Heart left ventricle (tissue), 11 donors: Measurements from ENCODE around the gene CRELD2. TPM values are rescaled to one million over a fixed set of nuclear protein-coding genes. Genes with fewer than 3 reads are reported as not detected.

ENCODE experiments used
- microRNA-seq, 4 donors: library from miRNA; unstranded; fragments of <30 nt; microRNA quantifications; one replicate each; pipeline versions ENCODE4 to v1.2.0, GENCODE V29; 2017 to 2020
- polyA plus RNA-seq, 2 donors: library from polyadenylated mRNA; stranded (reverse); fragments of 200-250 nt; gene quantifications; one replicate each; pipeline ENCODE4 v1.2.3, GENCODE V29; 2013
- total RNA-seq, 9 donors: library from RNA; depleted of rRNA in 2 of 9; stranded (reverse); fragments of >200 nt in 2 of 9; fragmentation: NEBNext Ultra II Directional in 3 of 9; extraction: Animal tissue kit (Norgen Biotek cat#: 25700) in 3 of 9; gene quantifications; one replicate each; pipeline versions ENCODE4 v1.1.0 to v1.2.4, GENCODE V29; 2016 to 2023
- donor health status: ischemic (EF 13 %, LVEDD 7.1; RV severe dilation, severe dysfunction).
- donor health status: healthy with polysubstance abuse.
- donor health status: DM: no; HTN: yes; CAD: no.
- donor health status: DM: no; HTN: no; CAD: no.
- donor health status: ischemic (EF 25% LVEDD 5.7; RV mildly dilated, moderate dysfunction).
- donor health status: healthy.
- donor health status: DM: yes; HTN: yes; CAD: no.
- donor health status: PGD.
- donor health status: nonischemic (EF 23%, LVEDD 6.1; RV moderate dilation, normal function).

The CRELD2 gene
- total and polyA plus RNA-seq, 11 donors = 15.0 to 70.3 (median 21.6) TPM

Small RNA genes lying within 50 kb of the gene (microRNA-seq; reads per million reads assigned to microRNA genes)
- gene MIR6821 = 0 to 0.77 (median 0.13) reads per million in 4 donors

Other genes starting within 250 kb of the CRELD2 start
- 10 to 100 TPM; 13.9 to 27.0 (median 18.5) TPM for gene BRD1, start 90.8 kb upstream of the CRELD2 start, total RNA-seq
- 10 to 100 TPM; 12.0 TPM for gene BRD1, start 90.8 kb upstream of the CRELD2 start, polyA plus RNA-seq
- gene ZBED4, start 64.8 kb upstream of the CRELD2 start, total RNA-seq = 1 to 10 TPM; 2.9 to 8.6 (median 4.9) TPM
- 1 to 10 TPM; 2.2 to 7.8 TPM for gene ZBED4, start 64.8 kb upstream of the CRELD2 start, polyA plus RNA-seq
- 10 to 100 TPM in 8 of 9 donors, 1 to 10 TPM in 1; 9.8 to 26.8 (median 15.2) TPM for gene ALG12, start 196 bp upstream of the CRELD2 start, total RNA-seq
- gene ALG12, start 196 bp upstream of the CRELD2 start, polyA plus RNA-seq = 10 to 100 TPM in 1 of 2 donors, 1 to 10 TPM in 1; 9.1 to 12.4 TPM
- 100 to 1,000 TPM in 1 of 9 donors, 10 to 100 TPM in 8; 37.7 to 118 (median 51.0) TPM for gene PIM3, start 42.1 kb downstream of the CRELD2 start, total RNA-seq
- 10 to 100 TPM; 45.1 to 50.2 TPM for gene PIM3, start 42.1 kb downstream of the CRELD2 start, polyA plus RNA-seq
- gene IL17REL, start 94.1 kb downstream of the CRELD2 start, total RNA-seq = not detected
- not detected for gene IL17REL, start 94.1 kb downstream of the CRELD2 start, polyA plus RNA-seq
- gene TTLL8, start 139.7 kb downstream of the CRELD2 start, total RNA-seq = not detected
- gene TTLL8, start 139.7 kb downstream of the CRELD2 start, polyA plus RNA-seq = not detected
- gene MLC1, start 166.8 kb downstream of the CRELD2 start, total RNA-seq = under 1 TPM in 4 of 9 donors, not detected in 5; 0.07 to 0.80 (median 0.30) TPM
- gene MLC1, start 166.8 kb downstream of the CRELD2 start, polyA plus RNA-seq = under 1 TPM; 0.03 to 0.19 TPM
- gene MOV10L1, start 171.4 kb downstream of the CRELD2 start, total RNA-seq = under 1 TPM in 3 of 9 donors, not detected in 6; 0.09 to 0.63 (median 0.13) TPM
- gene MOV10L1, start 171.4 kb downstream of the CRELD2 start, polyA plus RNA-seq = under 1 TPM; 0.06 to 0.27 TPM